Epithelial cell of prostate (primary cell): Measurements from ENCODE around the gene TBL1XR1.
"Not testable (repeated sequence)": the region's sequence is repeated elsewhere in the genome, so short reads cannot be mapped to it uniquely, and the experiment has no call there.

Source experiments
- DNase-seq: peaks from one replicate; pipeline ENCODE4 v3.0.0-alpha.2; 2011; ENCODE audit warnings: low read depth, low spot score
- H3K27ac ChIP-seq: fragments of 450-650 bp; 2 replicates; pipeline ENCODE4 v1.5.1; 2017; ENCODE audit warnings: mild to moderate bottlenecking

Gene TBL1XR1

GRCh38 chr3:177146646-177147045, 50.6 kb downstream of the TBL1XR1 start:
- DNase-seq, result no peak
- no peak overlapping the region for H3K27ac ChIP-seq

- no peak for DNase-seq
- no peak overlapping the region for H3K27ac ChIP-seq
Observed at GRCh38 chr3:177145954-177146353, 51.3 kb downstream of the TBL1XR1 start.

GRCh38 chr3:177145381-177145780, 51.9 kb downstream of the TBL1XR1 start:
- H3K27ac ChIP-seq, result no peak overlapping the region
- DNase-seq, result no peak

DNA sequence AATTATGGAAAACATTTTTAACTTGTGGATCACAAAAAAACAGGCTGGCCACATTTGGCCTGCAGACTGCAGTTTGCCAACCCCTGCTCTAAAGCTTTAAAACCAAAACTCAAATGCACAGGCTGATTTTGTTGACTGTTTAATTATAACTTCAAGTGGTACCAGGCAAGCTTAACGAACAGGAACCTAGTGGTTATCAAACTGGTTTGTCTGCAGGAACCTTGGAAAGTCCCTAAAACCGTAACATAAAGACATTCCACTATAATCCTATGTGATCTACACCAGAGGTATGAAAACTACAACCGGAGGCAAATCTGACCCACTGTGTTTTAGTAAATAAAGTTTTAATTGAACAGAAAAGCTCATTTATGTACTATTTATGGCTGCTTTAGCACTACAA, 52.4 kb downstream of the TBL1XR1 start:
- peak; percentile 36 for DNase-seq
- H3K27ac ChIP-seq, result no peak overlapping the region

DNA sequence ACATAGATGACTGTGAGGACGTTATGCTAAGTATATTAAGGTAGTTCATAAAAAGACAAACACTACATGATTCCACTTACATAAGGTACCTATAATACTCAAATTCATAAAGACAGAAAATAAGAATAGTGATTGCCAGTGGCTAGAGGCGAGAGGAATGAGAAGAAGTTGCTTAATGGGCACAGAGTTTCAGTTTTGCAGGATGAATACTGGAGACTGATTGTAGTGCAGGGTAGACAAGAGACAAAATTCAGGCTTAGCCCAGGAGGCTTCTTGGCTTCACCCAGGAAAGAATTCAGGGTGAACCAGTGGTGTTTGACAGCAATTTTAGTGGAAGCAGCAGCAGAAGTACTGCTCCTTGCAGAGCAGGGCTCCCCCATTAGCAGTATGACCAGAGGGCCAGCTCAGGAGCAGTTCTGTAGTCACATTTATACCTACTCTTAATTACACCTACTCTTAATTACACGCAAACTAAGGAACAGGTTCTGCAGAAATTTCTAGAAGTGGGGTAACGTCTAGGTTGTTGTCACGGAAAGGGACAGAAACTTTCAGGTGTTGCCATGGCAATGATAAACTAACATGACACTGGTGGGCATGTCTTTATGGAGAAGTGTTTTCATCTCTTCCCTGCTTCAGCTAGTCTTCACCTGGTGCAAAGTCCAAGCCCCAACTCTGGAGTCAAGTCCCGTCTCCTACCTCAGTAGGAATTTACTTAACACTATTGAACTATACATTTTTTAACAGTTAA, 55.2 kb downstream of the TBL1XR1 start:
- H3K27ac ChIP-seq, result no peak overlapping the region
- DNase-seq, result no peak

DNA sequence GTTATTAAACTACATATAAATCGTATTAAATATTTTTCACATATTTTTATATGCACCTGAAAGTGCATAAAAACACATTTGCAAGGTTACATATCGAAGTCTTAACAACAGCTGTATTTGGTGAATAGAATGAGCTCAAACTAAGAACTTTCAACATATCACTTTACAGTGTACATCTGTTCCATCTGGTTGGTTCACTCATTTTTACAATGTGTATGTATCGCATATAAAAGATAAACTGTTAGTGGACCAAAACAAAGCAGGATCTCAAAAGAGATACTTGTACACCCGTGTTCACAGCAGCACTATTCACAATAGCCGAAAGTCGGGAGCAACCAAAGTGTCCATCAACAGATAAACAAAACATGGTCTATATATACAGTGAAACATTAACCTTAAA, 55.8 kb downstream of the TBL1XR1 start:
- DNase-seq, result no peak
- H3K27ac ChIP-seq, result no peak overlapping the region

- not testable (repeated sequence) for H3K27ac ChIP-seq, DNase-seq
Observed at GRCh38 chr3:177139220-177139619, 58.1 kb downstream of the TBL1XR1 start.

GRCh38 chr3:177137774-177138705, 59.2 kb downstream of the TBL1XR1 start:
- DNase-seq, result no peak
- H3K27ac ChIP-seq, result no peak overlapping the region

DNA sequence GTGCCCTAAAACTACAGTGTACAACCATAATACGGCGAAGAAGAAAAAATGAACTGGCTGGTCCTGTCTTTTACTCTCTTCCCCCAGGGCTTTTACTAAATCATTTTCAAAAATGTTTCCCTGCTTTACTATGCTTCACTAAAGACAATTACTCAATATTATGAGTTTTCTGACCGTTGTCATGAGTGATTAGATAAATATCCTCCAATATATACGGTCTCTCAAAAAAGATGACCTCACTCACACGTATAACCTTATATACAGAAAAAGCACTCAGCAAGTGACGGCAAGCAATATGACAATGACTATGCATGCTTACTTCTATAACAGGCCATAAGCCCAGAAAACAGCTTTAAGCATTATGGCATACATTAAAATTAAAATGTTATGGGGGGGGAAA, 60.5 kb downstream of the TBL1XR1 start:
- no peak overlapping the region for H3K27ac ChIP-seq
- no peak for DNase-seq

- no peak overlapping the region for H3K27ac ChIP-seq
- DNase-seq, result no peak
Observed at GRCh38 chr3:177135841-177136492, 61.3 kb downstream of the TBL1XR1 start.

- DNase-seq, result no peak
- no peak overlapping the region for H3K27ac ChIP-seq
Observed at GRCh38 chr3:177134816-177135210, 62.5 kb downstream of the TBL1XR1 start.

DNA sequence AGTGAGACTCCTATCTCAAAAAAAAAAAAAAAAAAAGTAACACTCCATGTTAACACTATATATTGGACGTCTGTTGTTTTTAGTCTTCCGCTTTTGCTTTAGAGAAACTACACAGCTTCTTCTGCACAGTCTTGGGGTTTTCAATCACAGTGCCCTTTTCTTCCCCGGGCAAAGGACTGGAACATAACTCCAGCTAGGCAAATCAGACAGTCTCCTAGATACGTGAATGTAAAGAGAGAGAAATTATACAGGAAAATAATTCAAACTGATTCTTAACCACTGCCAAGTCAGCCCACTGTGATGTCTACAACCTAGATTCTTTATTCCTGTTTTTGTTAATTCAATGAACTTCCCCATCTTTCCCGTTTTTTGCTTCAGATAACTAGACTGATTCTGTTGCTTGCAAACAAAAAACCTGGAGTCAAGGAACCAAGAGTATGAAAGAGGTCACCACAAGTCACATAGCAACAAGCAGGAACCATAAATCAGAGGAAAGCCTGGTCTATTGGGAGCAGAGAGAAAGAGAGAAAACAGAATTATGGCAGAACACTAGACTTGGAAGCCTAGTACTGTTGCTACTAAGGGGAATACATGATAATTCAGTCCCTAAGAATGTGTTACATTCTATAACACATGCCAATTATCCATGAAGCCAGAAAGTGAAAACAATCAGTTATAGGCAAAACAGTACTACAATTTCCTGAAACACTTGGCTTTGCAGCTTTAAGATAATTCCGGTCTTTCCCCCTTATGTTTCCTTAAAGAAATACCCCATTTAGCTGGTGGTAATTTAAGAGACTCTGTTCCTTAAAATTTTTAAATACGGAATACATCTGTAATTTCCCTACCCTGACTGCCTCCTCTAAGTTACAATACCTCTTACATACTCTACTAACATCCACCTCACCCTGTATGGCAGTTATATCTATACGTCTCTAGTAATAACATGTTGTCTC, 63.1 kb downstream of the TBL1XR1 start:
- no peak for DNase-seq
- H3K27ac ChIP-seq, result no peak overlapping the region

DNA sequence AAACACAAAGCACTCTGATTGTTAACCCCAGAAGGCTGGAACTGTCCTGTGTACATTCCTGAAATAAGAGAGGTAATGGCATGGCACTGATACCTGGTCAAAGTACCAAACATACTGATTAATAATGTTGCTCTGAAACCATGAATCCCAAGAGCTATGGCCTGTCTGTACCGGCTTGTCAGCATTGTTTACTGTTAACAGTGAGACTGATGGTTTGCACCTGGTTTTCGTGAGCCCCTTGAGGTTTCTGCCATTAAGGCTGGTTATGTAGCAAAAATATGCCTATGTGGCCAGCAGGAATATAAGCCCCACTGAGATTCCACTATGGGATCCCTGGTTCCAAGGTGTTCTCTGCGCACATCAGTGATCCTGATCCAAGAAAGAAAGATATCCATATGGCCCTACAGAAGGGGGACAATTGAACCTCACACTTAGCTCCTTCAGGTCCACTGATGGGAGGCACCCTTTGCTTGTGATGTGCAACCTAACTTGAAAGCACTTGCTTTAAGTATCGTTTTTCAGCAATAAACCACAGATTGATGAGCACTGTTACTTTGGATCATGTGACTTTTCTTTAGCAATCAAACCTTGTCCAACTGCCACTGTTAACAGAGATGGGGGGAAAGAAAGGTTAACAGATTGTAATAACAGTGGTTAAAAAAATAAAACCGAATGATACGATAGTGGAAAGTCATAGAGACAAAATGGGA, 65.2 kb downstream of the TBL1XR1 start:
- no peak overlapping the region for H3K27ac ChIP-seq
- no peak for DNase-seq

DNA sequence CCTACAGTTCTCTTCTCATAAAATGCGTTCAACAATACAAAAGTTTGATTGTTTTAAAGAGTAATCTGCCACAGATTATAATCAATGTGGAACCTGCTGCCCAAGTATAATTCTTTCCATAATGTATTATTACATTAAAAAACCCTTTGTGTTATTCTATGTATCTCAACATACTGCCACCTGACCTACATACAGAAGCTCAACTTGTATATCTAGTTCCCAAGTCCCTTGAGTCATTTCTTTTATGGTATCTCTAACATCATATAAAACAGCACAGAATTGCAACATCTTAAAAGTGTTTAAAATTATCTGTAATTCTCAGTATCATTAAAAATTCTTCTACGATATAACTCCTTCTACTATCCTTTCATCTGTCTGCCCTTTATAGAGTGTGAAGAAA, 70.3 kb downstream of the TBL1XR1 start:
- H3K27ac ChIP-seq, result peak overlapping the region; percentile 47
- no peak for DNase-seq

DNA sequence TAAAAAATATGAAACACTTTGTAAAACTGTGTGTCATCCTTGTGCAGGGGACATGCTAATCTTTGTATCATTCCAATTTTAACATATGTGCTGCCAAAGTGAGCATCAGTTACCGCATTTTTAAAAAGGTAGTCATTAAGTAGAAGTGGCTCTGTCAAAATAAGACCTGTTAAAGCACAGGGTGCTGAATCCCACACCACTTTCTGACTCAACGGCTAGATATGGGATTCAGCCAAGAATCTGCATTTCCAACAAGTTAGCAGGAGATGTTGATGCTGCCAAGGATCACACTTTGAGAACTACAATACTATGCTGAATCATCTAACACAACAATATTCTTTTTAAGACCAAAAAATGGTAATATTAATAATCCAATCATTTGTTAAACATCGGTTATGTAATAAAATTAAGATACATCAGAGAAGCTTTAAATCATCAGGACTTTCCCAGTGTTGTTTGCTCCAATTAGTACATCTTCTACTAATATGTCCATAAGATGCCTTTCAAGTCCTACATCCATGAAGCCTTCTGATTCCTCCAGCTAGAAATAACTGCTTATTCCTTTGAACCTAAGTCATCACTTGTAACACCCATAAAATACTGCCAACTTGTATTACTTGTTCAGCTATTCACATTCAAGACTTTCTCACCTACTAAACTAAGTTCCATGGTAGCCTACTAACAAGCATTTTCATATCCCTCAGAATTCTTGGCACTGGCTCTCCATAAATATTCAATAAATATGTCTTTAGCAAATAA, 71.1 kb downstream of the TBL1XR1 start:
- peak overlapping the region; percentile 47 for H3K27ac ChIP-seq
- peak; percentile 56 for DNase-seq

GRCh38 chr3:177124882-177125281, 72.4 kb downstream of the TBL1XR1 start:
- DNase-seq, result no peak
- no peak overlapping the region for H3K27ac ChIP-seq

DNA sequence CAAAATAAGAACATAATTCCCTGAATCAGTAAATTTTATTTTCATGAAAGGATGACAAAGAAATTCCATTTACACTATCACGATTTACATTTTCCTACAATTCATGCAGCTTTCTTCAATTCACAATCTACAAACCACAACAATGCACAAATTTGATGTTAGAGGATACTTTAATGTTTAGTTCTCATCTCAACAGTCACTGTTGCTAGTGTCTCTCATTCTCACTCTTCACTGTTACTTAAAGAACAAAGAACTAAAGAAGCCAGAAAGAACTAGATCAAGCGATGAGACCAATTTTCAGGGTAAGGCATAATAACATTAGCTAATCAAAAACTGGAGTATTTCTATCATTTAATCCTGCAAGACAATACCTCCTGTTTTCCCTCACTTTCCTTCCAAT, 73.5 kb downstream of the TBL1XR1 start:
- H3K27ac ChIP-seq, result no peak overlapping the region

DNA sequence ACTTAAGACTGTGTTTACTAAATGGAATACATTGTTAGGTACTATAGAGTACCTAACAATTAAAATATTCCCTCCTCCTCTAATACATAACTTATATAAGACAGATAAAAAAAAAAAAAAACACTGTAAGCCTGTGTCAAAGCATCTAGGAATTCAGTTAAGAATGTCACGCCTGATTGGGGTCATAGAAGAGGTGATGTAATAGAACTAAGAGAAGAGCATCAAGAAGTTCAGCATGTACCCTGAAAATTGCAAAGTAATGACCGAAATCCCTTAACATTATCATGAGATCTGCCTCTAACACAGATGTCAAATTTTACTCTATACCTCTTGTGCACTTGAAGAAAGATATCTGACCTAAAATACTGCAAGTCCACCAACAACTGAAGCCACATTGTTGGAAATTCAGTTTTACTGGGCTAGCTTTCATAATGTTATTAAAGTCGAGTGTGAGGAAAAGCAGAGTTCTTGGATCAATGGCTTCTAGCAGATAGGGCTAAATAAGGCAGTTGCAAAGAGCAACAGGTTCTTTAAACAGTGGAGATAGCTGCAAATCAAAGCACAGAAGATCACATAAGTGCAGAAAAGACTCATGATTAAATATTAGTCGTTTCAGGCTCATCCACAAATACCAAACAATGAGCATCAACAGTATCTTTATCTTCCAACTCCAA, 75.0 kb downstream of the TBL1XR1 start:
- no peak for DNase-seq
- no peak overlapping the region for H3K27ac ChIP-seq

More for the DNA sequence above, 73.5 kb downstream of the TBL1XR1 start:
- DNase-seq, result no peak
